Endothelial cell of umbilical vein (primary cell): ENCODE measurements around the gene SPAG16. TPM values are rescaled to one million over a fixed set of nuclear protein-coding genes. Genes with fewer than 3 reads are reported as not detected.

Source experiments
- BruUV-seq: library from RNA; stranded (reverse); fragments of 400-500 nt; replicated peaks from 2 replicates; lab custom pipeline; 2021; lab: Mats Ljungman, UMichigan
- CTCF ChIA-PET: fragments of 300-600, 350-600 bp; sonication (Branson Sonifier 250); formaldehyde crosslinking; loops from one replicate; lab custom pipeline; 2021; ENCODE audit warnings: antibody characterized with exemption, inconsistent platforms; lab: Charles Lee
- POLR2A ChIA-PET: fragments of 300-600, 350-600 bp; sonication (Branson Sonifier 250); formaldehyde crosslinking; loops from one replicate; lab custom pipeline; 2021; ENCODE audit warnings: antibody characterized with exemption, inconsistent platforms; lab: Charles Lee
- DNase-seq: peaks from one replicate; pipeline ENCODE4 v3.0.0-alpha.2; 2011; ENCODE audit warnings: low read depth, low spot score
- FAIRE-seq: peaks from 2 replicates; lab custom pipeline; 2011; peaks lifted over from hg19 to GRCh38; lab: Jason Lieb, UNC
- H2AFZ ChIP-seq: 2 replicates; pipeline ENCODE4 v1.6.0; 2012; ENCODE audit warnings: low read depth, low read length, control low read depth, inconsistent platforms
- H3K27ac ChIP-seq: 2 replicates; pipeline ENCODE4 v1.5.1; 2011; ENCODE audit warnings: low read depth, mild to moderate bottlenecking, control low read depth, low read length, moderate library complexity; ENCODE audit not compliant: insufficient read depth
- H3K27me3 ChIP-seq, 2 experiments: 2 replicates each; pipeline versions ENCODE4 v1.6.0 to v1.6.1; 2011; ENCODE audit warnings: low read length in 2 of 2, mixed read lengths in 1 of 2; ENCODE audit not compliant: control insufficient read depth in 2 of 2, insufficient read depth in 2 of 2
- H3K36me3 ChIP-seq, 2 experiments: 2 replicates in 1 of 2; 3 replicates in 1 of 2; pipeline ENCODE4 v1.5.1; 2011; ENCODE audit warnings: low read length in 2 of 2, mild to moderate bottlenecking in 1 of 2, moderate library complexity in 1 of 2; ENCODE audit not compliant: control insufficient read depth in 2 of 2, insufficient read depth in 2 of 2; ENCODE audit errors: extremely low read depth in 1 of 2
- H3K4me1 ChIP-seq: 3 replicates; pipeline ENCODE4 v1.5.1; 2011; ENCODE audit warnings: mild to moderate bottlenecking, low read length; ENCODE audit not compliant: control insufficient read depth, insufficient read depth; ENCODE audit errors: extremely low read depth
- H3K4me2 ChIP-seq: 2 replicates; pipeline ENCODE4 v1.6.1; 2011; ENCODE audit warnings: low read length, control low read depth, mixed read lengths; ENCODE audit not compliant: insufficient read depth
- H3K4me3 ChIP-seq, 3 experiments: fragments of 200-600 bp in 1 of 3; sonication (generic), shearing (Covaris generic) in 1 of 3; replicated peaks in 1 of 3; 2 replicates each; pipeline ENCODE4 v1.5.1; 2011 to 2016; ENCODE audit warnings: control low read depth in 3 of 3, low read length in 3 of 3, mild to moderate bottlenecking in 2 of 3, inconsistent platforms in 1 of 3, low read depth in 1 of 3, moderate library complexity in 1 of 3; ENCODE audit not compliant: insufficient read depth in 1 of 3
- H3K79me2 ChIP-seq: 2 replicates; pipeline ENCODE4 v1.6.0; 2012; ENCODE audit warnings: low read length, inconsistent platforms; ENCODE audit not compliant: control insufficient read depth, insufficient read depth
- H3K9ac ChIP-seq: replicated peaks from 2 replicates; pipeline ENCODE3; 2011; ENCODE audit warnings: low read length, control low read depth; ENCODE audit not compliant: insufficient read depth; ENCODE audit errors: extremely low read depth
- H3K9me1 ChIP-seq: replicated peaks from 3 replicates; pipeline ENCODE4 v1.6.0; 2011; ENCODE audit warnings: mild to moderate bottlenecking, low read length; ENCODE audit not compliant: control insufficient read depth, insufficient read depth; ENCODE audit errors: extremely low read depth
- H3K9me3 ChIP-seq: replicated peaks from 2 replicates; pipeline ENCODE4 v1.5.1; 2012; ENCODE audit warnings: low read length, inconsistent platforms; ENCODE audit not compliant: control insufficient read depth, insufficient read depth
- H4K20me1 ChIP-seq: replicated peaks from 2 replicates; pipeline ENCODE3; 2011; ENCODE audit warnings: mild to moderate bottlenecking, low read length; ENCODE audit not compliant: control insufficient read depth, insufficient read depth; ENCODE audit errors: extremely low read depth
- EZH2 ChIP-seq: IDR thresholded peaks from 2 replicates; pipeline ENCODE4 v1.6.1; 2012; ENCODE audit warnings: borderline replicate concordance, low read depth, mild to moderate bottlenecking, moderate library complexity, low read length, inconsistent platforms; ENCODE audit not compliant: severe bottlenecking
- FOS ChIP-seq: IDR thresholded peaks from 2 replicates; pipeline ENCODE4 v1.6.1; 2011; ENCODE audit warnings: mild to moderate bottlenecking, low read length, moderate library complexity, borderline replicate concordance; ENCODE audit not compliant: insufficient read depth
- GATA2 ChIP-seq: IDR thresholded peaks from 2 replicates; pipeline ENCODE4 v1.7.0; 2011; ENCODE audit warnings: low read depth, mild to moderate bottlenecking, moderate library complexity, mixed read lengths, low read length; ENCODE audit not compliant: insufficient read length, insufficient read depth
- JUN ChIP-seq: IDR thresholded peaks from 2 replicates; pipeline ENCODE4 v1.6.1; 2011; ENCODE audit warnings: borderline replicate concordance, low read depth; ENCODE audit not compliant: insufficient read length, insufficient read depth
- MYC ChIP-seq: IDR thresholded peaks from one replicate; pipeline ENCODE4 v1.6.1; 2011; ENCODE audit warnings: mild to moderate bottlenecking, low read depth, low read length
- POLR2A ChIP-seq: IDR thresholded peaks from 2 replicates; pipeline ENCODE4 v1.6.1; 2012; ENCODE audit warnings: low read depth, mild to moderate bottlenecking, control low read depth, low read length
- POLR2AphosphoS5 ChIP-seq: IDR thresholded peaks from 2 replicates; pipeline ENCODE4 v1.6.1; 2012; ENCODE audit warnings: low read depth, mild to moderate bottlenecking, control low read depth, low read length, moderate library complexity; ENCODE audit not compliant: insufficient read depth
- dilution Hi-C: fragments of 300-500 bp; cut with MboI; formaldehyde crosslinking; loops from one replicate; pipeline ENCODE4 v1.15.0; 2019; ENCODE audit warnings: low sequenced_read_pairs; ENCODE audit not compliant: extremely low pct_ligation_motif_present
- intact Hi-C: fragments of 100-400 bp; cut with micrococcal nuclease; formaldehyde crosslinking; loops from one replicate; pipeline ENCODE4 v1.10.0; 2022
- polyA plus RNA-seq, 4 experiments: library from polyadenylated mRNA; depleted of rRNA in 3 of 4; stranded (reverse) in 3 of 4; unstranded in 1 of 4; fragments of >200 nt; gene quantifications; 2 replicates each; pipeline versions ENCODE4 v1.2.1 to v1.2.3, GENCODE V29; 2011 to 2012; ENCODE audit warnings: missing spikeins in 1 of 4
- total RNA-seq: library from RNA; stranded (reverse); gene quantifications from 2 replicates; pipeline ENCODE4 v1.2.3, GENCODE V29; 2021
- TF ChIP-seq, protein P1 (sequence below), 2 donors: IDR thresholded peaks; 1 replicate in 1 of 2; 2 replicates in 1 of 2; pipeline ENCODE4 v1.5.1; 2011; ENCODE audit warnings: low read length in 2 of 2, mild to moderate bottlenecking in 2 of 2, moderate library complexity in 2 of 2, control low read depth in 1 of 2, inconsistent platforms in 1 of 2, low read depth in 1 of 2; ENCODE audit not compliant: insufficient read depth in 1 of 2; ENCODE audit errors: extremely low read depth in 1 of 2
- TF ChIP-seq, protein P2 (sequence below): IDR thresholded peaks from 2 replicates; pipeline ENCODE4 v1.6.1; 2011; ENCODE audit not compliant: insufficient read depth, insufficient read length

The SPAG16 gene
- total and polyA plus RNA-seq, 2 donors (not counting 3 experiments of a cell fraction or from before 2014, with no cell fraction given) = 4.0 to 7.7 TPM

DNA sequence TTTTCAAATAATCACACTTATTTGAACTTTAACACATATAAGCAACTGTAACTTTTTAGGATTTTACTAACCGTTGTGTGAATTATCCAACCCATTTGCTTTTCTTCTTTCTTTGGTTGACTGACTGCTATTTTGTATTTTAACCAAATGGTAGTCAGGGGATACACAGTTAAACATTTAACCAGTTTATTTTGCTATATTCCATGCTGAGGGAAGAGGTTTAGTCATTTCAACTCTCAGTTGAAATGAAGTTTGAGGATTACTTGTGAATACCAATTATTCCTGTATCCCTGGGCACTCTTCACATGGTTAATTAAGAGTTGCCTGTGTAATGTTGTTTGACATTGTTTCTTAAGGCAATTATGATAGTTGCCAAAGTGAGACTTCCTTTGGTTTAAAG is 1.9 kb downstream of the SPAG16 start:
- DNase-seq = no peak

More for the DNA sequence above, 1.9 kb downstream of the SPAG16 start:
- BruUV-seq = no TSS peak
- Histone ChIP-seq H3K27ac (no peak overlapping the region), H4K20me1 (no peaks in the 10 kb centered on the region), H3K36me3 (no peaks in the 10 kb centered on the region), H3K9ac (no peak overlapping the region), H2AFZ (no peak overlapping the region), H3K27me3 (no peaks in the 10 kb centered on the region), H3K4me2 (no peak overlapping the region), H3K4me1 (peaks cover 6% of the 10 kb centered on the region), H3K9me1 (no peaks in the 10 kb centered on the region), H3K79me2 (no peaks in the 10 kb centered on the region), H3K9me3 (no peaks in the 10 kb centered on the region), H3K4me3 (no peak overlapping the region)
- CTCF ChIA-PET = no interaction called here
- dilution Hi-C loops (no loop called here), intact Hi-C loops (no loop called here)
- POLR2A ChIA-PET = no interaction called here
- TF ChIP-seq EZH2 = no peak
- no peak for TF ChIP-seq FOS
- TF ChIP-seq JUN = no peak
- TF ChIP-seq, protein P1, sequence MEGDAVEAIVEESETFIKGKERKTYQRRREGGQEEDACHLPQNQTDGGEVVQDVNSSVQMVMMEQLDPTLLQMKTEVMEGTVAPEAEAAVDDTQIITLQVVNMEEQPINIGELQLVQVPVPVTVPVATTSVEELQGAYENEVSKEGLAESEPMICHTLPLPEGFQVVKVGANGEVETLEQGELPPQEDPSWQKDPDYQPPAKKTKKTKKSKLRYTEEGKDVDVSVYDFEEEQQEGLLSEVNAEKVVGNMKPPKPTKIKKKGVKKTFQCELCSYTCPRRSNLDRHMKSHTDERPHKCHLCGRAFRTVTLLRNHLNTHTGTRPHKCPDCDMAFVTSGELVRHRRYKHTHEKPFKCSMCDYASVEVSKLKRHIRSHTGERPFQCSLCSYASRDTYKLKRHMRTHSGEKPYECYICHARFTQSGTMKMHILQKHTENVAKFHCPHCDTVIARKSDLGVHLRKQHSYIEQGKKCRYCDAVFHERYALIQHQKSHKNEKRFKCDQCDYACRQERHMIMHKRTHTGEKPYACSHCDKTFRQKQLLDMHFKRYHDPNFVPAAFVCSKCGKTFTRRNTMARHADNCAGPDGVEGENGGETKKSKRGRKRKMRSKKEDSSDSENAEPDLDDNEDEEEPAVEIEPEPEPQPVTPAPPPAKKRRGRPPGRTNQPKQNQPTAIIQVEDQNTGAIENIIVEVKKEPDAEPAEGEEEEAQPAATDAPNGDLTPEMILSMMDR (IDR thresholded peaks at IDR 0.05; ENCODE audit: extremely low read depth in 1 of 2, insufficient read depth in 1 of 2, low read depth in 1 of 2, low read length in 2 of 2) = no peak
- TF ChIP-seq, protein P2, sequence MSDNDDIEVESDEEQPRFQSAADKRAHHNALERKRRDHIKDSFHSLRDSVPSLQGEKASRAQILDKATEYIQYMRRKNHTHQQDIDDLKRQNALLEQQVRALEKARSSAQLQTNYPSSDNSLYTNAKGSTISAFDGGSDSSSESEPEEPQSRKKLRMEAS = no peak
- TF ChIP-seq MYC = no peak
- no peak for TF ChIP-seq POLR2A
- no peak for TF ChIP-seq POLR2AphosphoS5
- no peak for TF ChIP-seq GATA2
- FAIRE-seq = no peak
